ENCODE results near the gene ULK2.

Gene ULK2

GRCh38 chr17:19799796-19800195 lies 67.9 kb downstream of the ULK2 start:
- DNase-seq (ENCODE audit: low spot score) = no peak
- no peak for TF ChIP-seq CTCF (IDR thresholded peaks at IDR 0.05; ENCODE audit: extremely low read depth, missing control alignments)

GRCh38 chr17:19796457-19796856 lies 71.3 kb downstream of the ULK2 start:
- no peak for TF ChIP-seq CTCF (IDR thresholded peaks at IDR 0.05; ENCODE audit: extremely low read depth, missing control alignments)
- DNase-seq (ENCODE audit: low spot score) = no peak

GRCh38 chr17:19791918-19792550 lies 75.7 kb downstream of the ULK2 start:
- TF ChIP-seq CTCF (IDR thresholded peaks at IDR 0.05; ENCODE audit: extremely low read depth, missing control alignments) = no peak
- DNase-seq (ENCODE audit: low spot score) = no peak

GRCh38 chr17:19787733-19788357 lies 79.9 kb downstream of the ULK2 start:
- no peak for TF ChIP-seq CTCF (IDR thresholded peaks at IDR 0.05; ENCODE audit: extremely low read depth, missing control alignments)
- no peak for DNase-seq (ENCODE audit: low spot score)

- no peak for DNase-seq (ENCODE audit: low spot score)
- TF ChIP-seq CTCF (IDR thresholded peaks at IDR 0.05; ENCODE audit: extremely low read depth, missing control alignments) = no peak
Measured at GRCh38 chr17:19785854-19786253, 81.9 kb downstream of the ULK2 start.

- no peak for DNase-seq (ENCODE audit: low spot score)
- no peak for TF ChIP-seq CTCF (IDR thresholded peaks at IDR 0.05; ENCODE audit: extremely low read depth, missing control alignments)
Measured at GRCh38 chr17:19781488-19782458, 86.0 kb downstream of the ULK2 start.

- TF ChIP-seq CTCF (IDR thresholded peaks at IDR 0.05; ENCODE audit: extremely low read depth, missing control alignments) = no peak
- no peak for DNase-seq (ENCODE audit: low spot score)
Measured at GRCh38 chr17:19780846-19781245, 86.9 kb downstream of the ULK2 start.
